GM18502 (cell line): ENCODE measurements around the gene MICAL2.

Experiments used
- ATAC-seq: cut with Tn5 transposase; IDR thresholded peaks from one replicate; pipeline ENCODE4 v1.9.1; 2021; ENCODE audit warnings: mild to moderate bottlenecking; ENCODE audit not compliant: unreplicated experiment, poor library complexity

The MICAL2 gene

GRCh38 chr11:12199231-12199948 lies 89.0 kb downstream of the MICAL2 start:
- ATAC-seq, result no peak

DNA sequence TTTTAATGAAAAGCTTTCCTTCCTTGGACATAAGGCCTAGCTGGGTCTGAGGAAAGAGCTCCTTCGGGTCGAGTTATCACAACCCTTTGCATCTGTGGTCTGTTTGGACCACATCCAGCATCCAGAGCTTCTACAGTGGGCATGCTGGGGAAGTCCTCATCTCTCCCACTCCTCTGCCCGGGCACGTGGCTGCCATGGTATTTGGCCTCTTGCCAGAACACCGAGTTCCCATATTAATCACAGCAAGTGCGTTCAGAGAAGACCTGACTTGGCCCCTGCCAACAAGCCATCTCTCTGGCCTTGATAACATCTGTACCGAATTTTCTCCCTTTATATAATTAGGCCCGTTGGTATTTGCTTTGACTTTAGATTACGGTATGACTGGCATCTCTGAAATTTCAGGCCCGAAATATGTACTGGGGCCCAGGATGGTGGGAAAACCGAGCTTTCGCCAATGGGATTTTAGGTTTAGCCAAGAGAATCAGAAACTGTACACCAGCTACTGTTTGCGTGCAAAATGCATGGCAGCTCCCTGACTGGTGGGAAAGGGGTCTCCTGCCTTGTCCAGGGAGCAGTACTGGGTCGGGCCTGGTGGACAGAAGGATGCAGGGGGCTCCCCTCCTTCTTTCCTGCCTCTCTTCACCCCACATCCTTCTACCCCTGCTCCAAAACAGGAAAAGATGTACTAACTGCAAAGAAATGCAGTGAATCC lies 90.0 kb downstream of the MICAL2 start:
- no peak for ATAC-seq

DNA sequence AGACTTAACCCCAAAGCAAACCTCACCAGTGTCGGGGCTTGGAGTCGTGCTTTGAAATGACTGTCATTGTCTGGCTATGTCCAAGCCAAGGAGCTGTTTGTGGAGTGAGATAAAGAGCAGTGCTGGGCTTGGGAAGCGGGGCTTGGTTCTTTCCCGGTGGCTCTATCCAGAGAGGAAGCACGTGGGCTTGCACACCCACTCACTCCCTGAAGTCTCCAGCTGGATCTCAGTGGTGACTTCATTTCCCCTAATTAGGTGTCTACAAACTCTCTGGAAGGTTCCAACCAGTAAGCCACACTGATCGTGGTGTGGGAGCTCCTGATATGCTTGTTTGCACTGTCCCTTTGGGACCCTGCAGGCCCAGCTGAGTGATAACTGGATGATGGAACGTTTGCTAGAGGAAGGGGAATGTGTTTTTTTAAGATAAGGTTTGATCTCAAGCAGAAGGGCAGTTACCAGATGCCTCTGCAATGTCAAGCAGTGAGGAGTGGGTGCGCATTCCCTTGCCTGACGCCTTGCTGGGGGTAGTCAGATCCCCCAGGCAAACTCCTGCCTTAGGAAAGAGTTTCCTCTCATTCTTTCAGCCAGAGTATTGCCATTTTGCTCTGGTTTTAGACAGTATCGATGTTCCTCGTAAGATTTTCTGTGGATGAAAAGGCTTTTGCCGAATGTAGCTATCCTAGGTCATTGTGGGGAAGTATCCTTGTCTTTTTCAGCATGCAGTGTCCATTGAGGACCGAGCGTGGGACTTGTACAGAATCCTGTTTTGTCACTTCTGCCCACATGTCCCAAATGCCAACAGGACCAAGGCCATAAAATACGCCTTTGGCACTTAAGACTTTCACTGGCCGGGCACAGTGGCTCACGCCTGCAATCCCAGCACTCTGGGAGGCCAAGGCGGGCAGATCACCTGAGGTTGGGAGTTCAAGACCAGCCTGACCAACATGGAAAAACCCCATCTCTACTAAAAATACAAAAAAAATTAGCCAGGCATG lies 90.9 kb downstream of the MICAL2 start:
- no peak for ATAC-seq

DNA sequence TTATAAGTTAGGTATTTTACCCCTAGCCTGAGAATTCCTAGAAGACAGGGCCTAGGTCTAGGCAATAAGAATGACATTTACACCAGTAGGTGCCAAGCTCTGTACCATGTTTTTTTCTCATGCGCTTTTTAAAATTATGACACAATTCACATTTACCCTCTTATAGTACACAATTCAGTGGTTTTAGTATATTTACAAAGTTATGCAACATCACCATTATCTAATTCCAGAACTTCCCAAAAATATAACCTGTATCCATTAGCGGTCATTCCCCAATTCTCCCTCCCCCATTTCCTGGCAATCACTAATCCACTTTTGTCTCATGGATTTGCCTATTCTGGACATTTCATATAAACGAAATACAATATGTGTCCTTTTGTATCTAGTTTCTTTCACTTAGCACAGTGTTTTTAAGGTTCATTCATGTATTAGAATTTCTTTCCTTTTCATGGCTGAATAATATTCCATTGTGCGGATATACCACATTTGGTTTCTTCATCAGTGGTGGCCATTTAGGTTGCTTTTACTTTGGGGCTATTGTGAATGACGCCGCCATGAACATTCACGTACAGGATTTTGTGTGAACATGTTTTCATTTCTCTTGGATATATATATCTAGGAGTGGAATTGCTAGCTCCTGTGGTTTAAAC lies 92.4 kb downstream of the MICAL2 start:
- ATAC-seq, result no peak

DNA sequence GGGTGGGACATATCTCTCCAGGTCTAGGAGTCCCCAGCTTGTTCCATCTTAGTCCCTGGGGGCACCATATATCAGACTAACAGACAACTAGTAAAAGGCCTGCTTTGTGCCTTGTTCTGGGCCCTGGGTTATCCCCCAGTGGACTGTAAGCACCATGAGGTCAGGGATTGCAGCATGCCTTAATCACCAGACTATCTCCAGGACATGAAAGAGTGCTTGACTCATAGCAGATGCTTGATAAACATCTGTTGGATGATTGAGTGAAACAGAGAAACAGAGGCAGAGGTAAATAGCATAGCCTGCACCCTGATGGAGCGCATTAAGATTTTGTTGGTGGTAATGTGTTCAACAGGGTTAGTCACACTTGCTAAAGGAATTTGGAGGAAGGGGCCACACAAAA lies 94.1 kb downstream of the MICAL2 start:
- ATAC-seq, result no peak

GRCh38 chr11:12205330-12205729 lies 94.9 kb downstream of the MICAL2 start:
- ATAC-seq, result no peak

DNA sequence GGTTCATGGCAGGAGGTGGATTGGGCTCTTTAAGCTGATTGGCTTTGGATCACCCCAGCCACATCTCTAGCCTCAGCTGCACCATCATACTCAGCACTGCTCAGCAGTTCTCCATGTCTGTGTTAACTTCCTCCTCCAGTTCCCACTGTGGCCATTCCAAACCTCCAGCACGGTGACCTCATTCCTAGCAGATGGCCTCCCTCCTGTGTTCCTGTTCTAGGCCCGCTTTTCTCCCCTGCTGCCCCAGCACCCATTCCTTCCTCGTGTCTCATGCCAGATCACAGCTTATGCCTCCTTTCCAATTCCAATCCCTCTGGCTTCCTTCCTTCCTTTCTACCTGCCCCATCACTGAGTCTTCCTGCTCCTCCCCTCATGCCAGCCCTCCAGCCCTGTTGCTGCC lies 96.1 kb downstream of the MICAL2 start:
- ATAC-seq, result no peak

- ATAC-seq, result no peak
These were observed 97.2 kb downstream of the MICAL2 start for GRCh38 chr11:12207384-12208150.

DNA sequence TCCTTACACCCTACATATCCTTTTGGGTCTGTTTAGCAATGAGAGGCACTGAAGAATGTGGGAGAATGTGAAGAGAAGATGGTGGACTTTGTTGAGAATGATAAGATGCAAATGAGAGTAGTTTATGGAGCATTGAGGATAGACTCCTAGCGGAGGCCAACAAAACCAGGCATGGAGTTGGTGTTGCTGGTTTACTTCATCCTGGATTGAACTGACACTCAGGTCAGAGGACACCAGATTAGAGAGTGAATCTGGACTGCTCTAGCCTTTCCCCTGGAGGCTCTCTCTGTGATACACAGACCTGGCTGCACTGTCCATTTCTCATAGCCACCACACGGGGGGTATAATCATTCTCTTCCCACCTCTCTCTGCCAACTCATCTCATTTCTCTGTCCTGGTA lies 98.7 kb downstream of the MICAL2 start:
- no peak for ATAC-seq

GRCh38 chr11:12210200-12210599 lies 99.8 kb downstream of the MICAL2 start:
- ATAC-seq, result no peak

DNA sequence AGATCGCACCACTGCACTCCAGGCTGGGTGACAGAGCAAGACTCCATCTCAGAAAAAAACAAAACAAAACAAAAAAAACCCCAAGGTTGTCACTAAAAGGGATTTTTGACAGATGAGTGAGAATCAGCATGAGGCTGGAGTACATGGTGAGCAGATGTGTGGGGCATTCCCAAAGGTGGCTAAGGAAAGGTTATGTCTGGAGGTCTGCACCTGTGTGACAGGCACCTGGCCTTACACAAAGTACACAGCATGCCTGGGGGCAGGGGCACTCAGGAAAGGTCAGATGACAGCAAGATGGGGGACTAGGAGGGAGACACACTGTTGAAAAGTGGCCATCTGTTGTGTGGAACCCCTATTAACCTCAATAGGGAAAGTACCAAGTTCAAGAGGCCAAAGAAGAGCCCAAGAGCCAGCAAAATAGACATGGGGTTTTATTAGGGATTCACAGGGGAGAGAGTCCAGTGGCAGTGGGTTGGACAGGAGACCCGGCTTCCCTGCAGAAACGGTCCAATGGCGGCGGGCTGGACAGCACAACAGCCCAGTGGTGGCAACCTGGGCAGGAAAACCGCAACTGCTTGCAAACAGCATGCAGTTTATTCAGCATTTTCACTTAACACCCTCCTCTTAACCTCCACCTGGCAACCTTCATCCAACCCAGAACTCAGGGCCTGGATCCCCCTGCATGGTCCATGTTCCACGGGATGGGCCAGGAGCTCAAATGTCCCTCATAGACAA lies 101.1 kb downstream of the MICAL2 start:
- no peak for ATAC-seq

DNA sequence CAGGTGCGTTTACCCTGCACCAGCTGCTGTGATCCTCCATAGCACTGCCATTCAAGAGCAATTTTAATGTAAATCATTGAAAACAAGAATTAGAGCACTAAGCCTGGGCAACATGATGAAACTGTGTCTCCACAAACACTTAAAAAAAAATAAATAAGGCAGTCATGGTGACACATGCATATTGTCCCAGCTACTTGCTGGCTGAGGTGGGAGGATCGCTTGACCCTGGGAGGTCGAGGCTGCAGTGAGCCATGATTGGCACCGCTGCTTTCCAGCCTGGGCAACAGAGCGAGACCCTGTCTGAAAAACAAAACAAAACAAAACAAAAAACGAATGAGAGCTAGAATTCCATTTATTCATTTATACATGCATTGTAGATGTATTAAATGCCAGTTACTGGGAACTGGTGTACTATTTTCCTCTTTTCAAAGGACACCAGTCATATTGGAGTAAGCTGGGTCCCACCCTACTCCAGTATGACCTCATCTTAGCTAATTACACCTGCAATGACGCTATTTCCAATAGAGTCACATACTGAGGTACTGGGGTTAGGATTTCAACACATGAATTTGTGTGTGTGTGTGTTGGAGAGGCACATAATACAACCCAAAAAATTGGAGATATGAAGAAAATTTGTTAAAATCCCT lies 101.9 kb downstream of the MICAL2 start:
- ATAC-seq, result no peak

- no peak for ATAC-seq
These were observed 102.4 kb downstream of the MICAL2 start for GRCh38 chr11:12212821-12213185.

DNA sequence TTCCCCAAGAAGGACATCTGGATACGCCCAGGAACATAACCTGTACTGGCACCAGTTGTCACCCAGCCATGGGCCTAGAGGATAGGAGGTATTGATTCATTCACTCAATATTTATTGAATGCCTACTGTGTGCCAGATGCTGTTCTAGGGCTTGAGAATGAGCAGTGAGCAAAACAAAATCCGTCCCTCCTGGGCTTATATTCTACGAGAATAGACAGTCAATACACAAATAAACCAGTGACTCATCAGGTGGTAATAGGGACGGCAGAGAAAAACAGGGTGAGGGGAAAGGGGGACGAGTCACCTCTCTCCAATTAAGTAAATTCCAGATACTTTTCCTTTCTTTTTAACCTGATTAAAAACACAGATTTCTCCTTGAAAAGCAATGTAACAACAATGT lies 103.5 kb downstream of the MICAL2 start:
- no peak for ATAC-seq

DNA sequence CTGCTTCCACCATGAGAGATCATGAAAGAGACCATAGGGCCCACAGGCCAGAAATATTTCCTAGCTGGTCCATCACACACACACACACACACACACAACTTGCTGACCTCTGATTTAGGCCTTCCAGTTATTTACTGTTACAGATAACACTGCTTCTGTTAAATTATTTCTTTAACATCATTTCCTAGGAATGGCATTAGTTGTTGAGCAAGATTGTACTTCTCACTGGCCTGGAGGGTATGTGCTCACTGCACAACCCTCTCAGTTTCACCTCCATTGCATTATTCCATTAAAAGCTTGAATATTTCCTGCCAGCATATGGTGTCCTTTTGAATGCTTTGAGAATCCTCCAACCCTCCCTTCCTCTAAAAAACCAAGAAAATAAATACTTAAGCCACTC lies 104.4 kb downstream of the MICAL2 start:
- no peak for ATAC-seq

DNA sequence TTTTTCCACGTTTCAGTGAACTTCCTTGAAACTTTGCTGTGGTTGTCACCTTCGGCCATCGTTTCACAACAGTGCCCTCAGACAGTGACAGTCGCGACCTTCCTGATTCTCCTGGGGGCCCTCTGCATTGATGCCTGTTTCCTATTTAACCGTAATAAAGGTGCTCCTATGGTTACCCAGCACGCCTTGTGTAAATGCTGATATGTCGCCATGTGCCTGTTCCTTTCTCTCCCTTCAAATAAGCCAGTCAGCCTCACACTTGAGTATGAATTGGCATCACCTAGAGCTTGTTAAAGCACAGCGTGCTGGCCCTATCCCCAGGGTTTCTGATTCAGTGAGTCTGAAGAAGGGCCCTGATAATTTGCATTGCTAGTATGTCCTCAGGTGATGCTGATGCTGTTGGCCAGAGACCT lies 104.8 kb downstream of the MICAL2 start:
- no peak for ATAC-seq

DNA sequence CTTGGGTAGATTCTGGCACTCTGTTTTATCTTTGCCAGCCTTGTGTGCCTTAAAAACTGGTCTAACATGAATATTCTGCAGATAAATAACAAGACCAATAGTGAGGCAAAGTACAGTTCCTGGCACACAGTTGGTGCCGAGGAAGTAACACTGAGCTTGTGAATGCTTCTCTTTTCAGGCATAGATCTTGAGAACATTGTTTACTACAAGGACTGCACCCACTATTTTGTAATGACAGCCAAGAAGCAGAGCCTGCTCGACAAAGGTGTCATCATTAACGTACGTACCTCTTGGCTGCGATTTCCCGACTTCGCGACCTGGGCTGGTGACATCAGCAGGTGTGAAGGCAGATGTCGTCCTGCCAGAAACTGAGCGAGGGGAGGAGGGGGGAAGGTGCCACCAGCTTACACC lies 105.7 kb downstream of the MICAL2 start:
- no peak for ATAC-seq

DNA sequence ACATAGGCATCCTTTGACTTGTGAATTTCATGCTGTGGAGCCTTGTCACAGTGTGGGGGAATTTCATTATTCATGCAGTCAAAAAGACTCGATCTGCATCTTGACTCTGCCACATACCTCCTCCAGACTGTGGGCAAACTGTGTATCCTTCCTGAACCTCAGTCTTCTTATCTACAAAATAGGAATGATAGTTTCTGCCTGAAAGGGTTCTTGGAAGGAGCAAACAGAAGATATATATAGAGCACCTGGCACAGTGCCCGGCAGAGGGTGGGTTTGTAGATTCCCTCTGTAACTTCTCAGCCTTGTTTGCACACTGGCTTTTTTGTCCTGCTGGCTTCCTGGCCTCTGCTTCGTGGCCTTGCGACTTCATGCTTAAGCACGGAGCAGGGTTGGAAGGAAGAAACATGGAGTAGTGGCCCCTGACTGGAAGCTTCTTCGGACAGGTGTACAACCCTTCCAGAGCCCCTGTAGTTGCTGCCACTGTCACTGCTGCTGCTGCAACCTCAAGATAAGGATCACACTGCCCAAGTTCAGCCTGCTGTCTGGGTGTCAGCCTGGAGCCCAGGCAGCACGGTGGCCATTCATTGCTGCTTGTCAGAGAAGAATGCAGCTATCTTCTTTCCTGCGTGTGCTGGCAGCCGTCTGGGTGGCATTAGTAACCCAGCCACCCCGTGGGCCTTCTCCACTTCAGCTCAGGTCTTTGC lies 106.4 kb downstream of the MICAL2 start:
- ATAC-seq, result no peak
